T-helper 1 cell treated with Interleukin-12 subunit alpha and Interleukin-12 subunit beta and Interleukin-4 antibody, amounts not matched to agents 30 μg/mL and 1 μg/mL, for 36 hours (primary cell): ENCODE results near the gene CARMIL3.

Experiments
- H3K27ac Mint-ChIP-seq: one replicate; pipeline ENCODE4 v1.8.0; 2021; ENCODE audit warnings: mild to moderate bottlenecking, mixed read lengths
- H3K27me3 Mint-ChIP-seq: one replicate; pipeline ENCODE4 v1.8.0; 2021; ENCODE audit warnings: low read depth, mixed read lengths
- H3K36me3 Mint-ChIP-seq: one replicate; pipeline ENCODE4 v1.8.0; 2021; ENCODE audit warnings: low read depth, mixed read lengths
- H3K4me1 Mint-ChIP-seq: one replicate; pipeline ENCODE4 v1.8.0; 2021; ENCODE audit warnings: low read depth, mixed read lengths
- H3K4me3 Mint-ChIP-seq: one replicate; pipeline ENCODE4 v1.8.0; 2021; ENCODE audit warnings: mild to moderate bottlenecking, moderate library complexity, mixed read lengths
- H3K9me3 Mint-ChIP-seq: one replicate; pipeline ENCODE4 v1.8.0; 2021; ENCODE audit warnings: mixed read lengths

The CARMIL3 gene

DNA sequence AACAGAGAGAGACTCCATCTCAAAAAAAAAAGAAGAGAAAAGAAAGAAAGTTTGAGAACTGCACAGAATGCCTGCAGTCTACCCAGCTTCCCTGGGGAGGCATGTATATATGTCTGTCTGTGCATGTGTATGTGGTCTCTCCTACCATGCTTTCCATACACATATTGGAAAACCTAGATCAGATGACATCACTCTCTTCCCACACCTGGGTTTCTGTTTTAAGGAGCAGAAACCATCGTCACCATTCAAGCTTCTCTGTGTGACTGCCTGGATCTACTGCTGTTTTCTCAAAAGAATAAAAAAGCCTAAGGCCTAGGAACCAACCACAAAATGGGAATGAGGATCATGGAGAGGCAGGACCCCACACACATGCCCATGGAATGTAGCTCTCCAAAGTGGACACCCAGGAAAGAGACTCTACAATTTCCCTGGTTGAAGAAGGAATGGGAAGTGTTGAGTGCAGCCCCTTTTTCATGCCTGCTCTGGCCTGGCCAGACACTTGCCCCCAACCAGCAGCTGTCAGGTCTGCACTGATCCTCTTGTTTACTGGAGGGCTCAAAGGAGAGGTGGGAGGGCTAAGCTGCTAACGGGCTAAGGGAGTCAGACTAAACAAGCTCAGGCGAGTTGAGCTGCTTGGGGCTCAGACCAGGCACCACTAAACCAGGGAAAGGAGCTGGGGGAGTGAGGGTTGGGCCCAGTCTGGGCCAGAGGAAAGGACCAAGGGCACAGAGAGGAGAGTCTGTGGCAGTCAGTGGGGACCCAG lies 34.6 kb downstream of the CARMIL3 start:
- Mint-ChIP-seq H3K36me3 (peaks cover 3% of the 10 kb centered on the region), H3K27ac (no peak overlapping the region), H3K27me3 (peaks cover 9% of the 10 kb centered on the region), H3K4me1 (peaks cover 15% of the 10 kb centered on the region), H3K9me3 (no peaks in the 10 kb centered on the region), H3K4me3 (no peak overlapping the region)

DNA sequence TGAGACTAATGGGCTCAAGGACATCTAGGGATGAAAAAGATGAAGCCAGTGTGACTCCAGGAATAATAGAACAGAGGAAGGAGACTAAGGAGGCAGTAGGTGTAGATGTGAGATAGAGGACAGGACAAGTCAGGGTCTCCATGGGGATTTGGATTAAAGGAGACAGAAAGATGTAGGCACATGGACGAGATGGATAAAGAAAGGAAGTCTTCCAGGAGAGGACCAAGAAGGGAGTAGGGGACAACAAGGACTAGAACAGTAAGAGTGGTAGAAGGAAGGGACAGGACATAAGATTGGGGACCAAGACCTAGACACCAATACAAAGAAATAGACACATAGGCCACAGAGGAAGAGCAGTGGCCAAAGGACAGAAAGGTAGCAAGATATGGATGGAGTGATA lies 35.2 kb downstream of the CARMIL3 start:
- H3K4me3 Mint-ChIP-seq, result no peak overlapping the region
- H3K36me3 Mint-ChIP-seq, result peaks cover 3% of the 10 kb centered on the region
- no peaks in the 10 kb centered on the region for H3K9me3 Mint-ChIP-seq
- peaks cover 12% of the 10 kb centered on the region for H3K4me1 Mint-ChIP-seq
- peaks cover 6% of the 10 kb centered on the region for H3K27me3 Mint-ChIP-seq
- H3K27ac Mint-ChIP-seq, result no peak overlapping the region

DNA sequence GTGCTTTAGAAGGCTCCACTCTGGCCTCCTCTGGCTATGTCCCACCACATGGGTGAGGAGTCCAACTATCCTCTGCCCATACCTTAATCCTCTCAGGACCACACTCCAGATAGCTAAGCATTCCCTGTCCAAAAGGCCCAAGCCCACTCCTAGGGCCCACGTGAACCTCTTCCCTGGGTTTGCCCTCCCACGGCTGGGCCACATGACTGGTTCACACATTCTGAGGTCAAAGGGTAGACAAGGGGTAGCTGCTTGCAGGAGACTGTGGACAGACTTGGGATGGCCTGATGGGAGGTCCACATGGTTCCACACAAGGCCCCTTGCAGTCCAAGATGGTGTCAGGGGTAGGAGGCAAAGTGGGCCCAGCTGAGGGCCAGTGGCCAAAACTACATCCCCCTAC lies 36.3 kb downstream of the CARMIL3 start:
- H3K9me3 Mint-ChIP-seq, result no peaks in the 10 kb centered on the region
- H3K4me3 Mint-ChIP-seq, result no peak overlapping the region
- peaks cover 10% of the 10 kb centered on the region for H3K4me1 Mint-ChIP-seq
- no peak overlapping the region for H3K27ac Mint-ChIP-seq
- no peaks in the 10 kb centered on the region for H3K27me3 Mint-ChIP-seq
- H3K36me3 Mint-ChIP-seq, result no peaks in the 10 kb centered on the region

DNA sequence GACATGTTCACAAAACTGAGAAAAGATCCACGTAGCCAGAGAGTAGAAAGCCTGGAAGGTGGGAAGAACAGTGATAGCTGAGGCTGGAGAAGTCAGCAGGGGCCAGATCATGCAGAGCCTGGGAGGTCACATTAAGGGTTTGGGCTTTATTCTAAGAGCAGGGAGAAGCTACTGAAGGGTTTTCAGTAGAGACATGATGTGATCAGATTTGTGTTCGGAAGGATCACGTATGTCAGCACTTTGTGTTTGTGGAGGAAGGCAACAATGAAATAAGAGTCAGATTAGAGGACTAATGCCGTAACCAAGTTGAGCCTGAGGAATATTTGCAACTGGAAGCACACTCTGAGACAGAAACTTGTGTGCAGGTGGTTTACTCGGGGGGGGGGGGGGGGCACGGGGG lies 38.1 kb downstream of the CARMIL3 start:
- no peak overlapping the region for H3K27ac Mint-ChIP-seq
- no peak overlapping the region for H3K4me3 Mint-ChIP-seq
- peaks cover 10% of the 10 kb centered on the region for H3K4me1 Mint-ChIP-seq
- H3K36me3 Mint-ChIP-seq, result peaks cover 2% of the 10 kb centered on the region
- H3K27me3 Mint-ChIP-seq, result no peaks in the 10 kb centered on the region
- no peaks in the 10 kb centered on the region for H3K9me3 Mint-ChIP-seq

DNA sequence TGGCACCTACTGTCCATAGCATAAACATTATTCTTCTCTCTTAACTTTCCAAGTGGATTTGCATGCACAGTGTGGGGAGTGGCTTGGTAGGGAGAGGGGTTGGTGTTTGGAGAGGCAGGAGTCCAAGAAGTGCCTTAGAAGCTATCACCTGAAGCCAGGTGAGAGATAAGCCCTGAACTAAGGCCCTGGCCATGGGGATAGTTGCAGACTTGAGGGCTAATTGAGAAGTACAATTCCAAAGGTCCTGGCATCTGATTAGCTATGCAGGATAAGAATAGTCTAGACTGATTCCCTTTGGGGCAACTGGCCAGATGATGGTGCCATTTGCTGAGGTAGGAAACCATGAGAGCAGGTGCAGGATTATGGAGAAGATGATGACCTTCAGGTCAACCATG lies 40.3 kb downstream of the CARMIL3 start:
- no peaks in the 10 kb centered on the region for H3K27me3 Mint-ChIP-seq
- H3K4me1 Mint-ChIP-seq, result peaks cover 25% of the 10 kb centered on the region
- H3K27ac Mint-ChIP-seq, result no peak overlapping the region
- peak overlapping the region; percentile 29 for H3K4me3 Mint-ChIP-seq
- H3K9me3 Mint-ChIP-seq, result no peaks in the 10 kb centered on the region
- H3K36me3 Mint-ChIP-seq, result peaks cover 15% of the 10 kb centered on the region

DNA sequence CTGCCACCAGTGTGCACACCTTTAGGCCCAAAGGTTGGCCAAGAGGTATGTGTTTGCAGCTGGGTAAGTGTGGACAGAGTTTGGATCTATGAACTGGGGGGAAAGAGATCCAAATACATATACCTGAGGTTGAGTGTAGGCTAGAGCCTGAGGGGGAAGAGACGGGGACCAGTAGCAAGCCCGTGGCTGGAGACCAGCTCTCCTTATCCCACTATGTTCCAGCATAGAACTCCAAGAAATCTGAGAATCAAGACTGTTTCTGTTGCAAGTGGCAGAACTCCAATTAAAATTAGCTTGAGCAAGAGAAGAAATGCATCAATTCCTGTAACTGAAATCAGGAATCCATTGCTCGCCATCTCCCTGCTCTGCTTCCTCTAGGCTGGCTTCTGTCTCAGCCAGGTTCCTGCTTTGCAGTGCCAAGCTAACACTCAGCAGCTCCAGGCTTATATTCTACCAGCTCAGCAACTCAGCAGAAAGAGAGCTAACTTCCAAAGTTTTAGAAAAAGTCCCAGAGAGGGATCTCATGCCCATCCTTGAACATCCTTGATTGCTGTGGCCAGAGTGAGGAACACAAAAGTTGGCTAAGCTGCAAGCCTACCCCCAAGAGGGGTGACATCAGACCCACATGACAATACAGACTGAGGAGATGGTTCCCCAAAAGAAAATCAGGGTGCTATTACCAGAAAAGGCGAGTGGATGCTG lies 40.8 kb downstream of the CARMIL3 start:
- H3K4me1 Mint-ChIP-seq, result peaks cover 25% of the 10 kb centered on the region
- H3K27me3 Mint-ChIP-seq, result no peaks in the 10 kb centered on the region
- H3K36me3 Mint-ChIP-seq, result peaks cover 15% of the 10 kb centered on the region
- no peaks in the 10 kb centered on the region for H3K9me3 Mint-ChIP-seq
- H3K4me3 Mint-ChIP-seq, result peak overlapping the region; percentile 99
- H3K27ac Mint-ChIP-seq, result peak overlapping the region; percentile 97

DNA sequence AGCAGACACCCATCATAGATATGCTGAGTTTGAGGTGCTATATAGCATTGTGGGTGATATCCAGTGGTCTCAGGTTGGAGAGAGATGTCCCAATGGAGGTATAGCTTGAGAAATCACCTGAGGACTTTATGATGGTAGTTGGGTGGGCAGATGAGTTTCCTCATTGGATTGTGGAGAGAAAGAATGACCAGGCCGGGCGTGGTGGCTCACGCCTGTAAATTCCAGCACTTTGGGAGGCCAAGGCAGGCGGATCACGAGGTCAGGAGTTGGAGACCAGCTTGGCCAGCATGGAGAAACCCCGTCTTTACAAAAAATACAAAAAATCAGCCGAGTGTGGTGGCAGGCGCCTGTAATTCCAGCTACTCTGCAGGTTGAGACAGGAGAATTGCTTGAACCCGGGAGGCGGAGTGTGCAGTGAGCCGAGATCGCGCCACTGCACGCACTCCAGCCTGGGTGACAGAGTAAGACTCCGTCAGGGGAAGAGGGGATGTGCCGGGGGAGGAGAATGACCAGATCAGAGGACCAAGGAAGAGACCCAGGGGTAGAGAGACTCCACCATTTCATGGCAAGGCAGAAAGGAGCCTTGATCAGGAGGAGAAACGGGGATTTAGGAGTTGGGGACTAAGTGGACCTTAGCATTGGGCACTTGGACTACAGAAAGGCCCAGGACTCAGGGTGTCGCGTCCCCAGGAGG lies 41.5 kb downstream of the CARMIL3 start:
- H3K9me3 Mint-ChIP-seq, result no peaks in the 10 kb centered on the region
- H3K4me3 Mint-ChIP-seq, result peak overlapping the region; percentile 99
- H3K4me1 Mint-ChIP-seq, result peaks cover 25% of the 10 kb centered on the region
- no peaks in the 10 kb centered on the region for H3K27me3 Mint-ChIP-seq
- peak overlapping the region; percentile 97 for H3K27ac Mint-ChIP-seq
- H3K36me3 Mint-ChIP-seq, result peaks cover 18% of the 10 kb centered on the region

DNA sequence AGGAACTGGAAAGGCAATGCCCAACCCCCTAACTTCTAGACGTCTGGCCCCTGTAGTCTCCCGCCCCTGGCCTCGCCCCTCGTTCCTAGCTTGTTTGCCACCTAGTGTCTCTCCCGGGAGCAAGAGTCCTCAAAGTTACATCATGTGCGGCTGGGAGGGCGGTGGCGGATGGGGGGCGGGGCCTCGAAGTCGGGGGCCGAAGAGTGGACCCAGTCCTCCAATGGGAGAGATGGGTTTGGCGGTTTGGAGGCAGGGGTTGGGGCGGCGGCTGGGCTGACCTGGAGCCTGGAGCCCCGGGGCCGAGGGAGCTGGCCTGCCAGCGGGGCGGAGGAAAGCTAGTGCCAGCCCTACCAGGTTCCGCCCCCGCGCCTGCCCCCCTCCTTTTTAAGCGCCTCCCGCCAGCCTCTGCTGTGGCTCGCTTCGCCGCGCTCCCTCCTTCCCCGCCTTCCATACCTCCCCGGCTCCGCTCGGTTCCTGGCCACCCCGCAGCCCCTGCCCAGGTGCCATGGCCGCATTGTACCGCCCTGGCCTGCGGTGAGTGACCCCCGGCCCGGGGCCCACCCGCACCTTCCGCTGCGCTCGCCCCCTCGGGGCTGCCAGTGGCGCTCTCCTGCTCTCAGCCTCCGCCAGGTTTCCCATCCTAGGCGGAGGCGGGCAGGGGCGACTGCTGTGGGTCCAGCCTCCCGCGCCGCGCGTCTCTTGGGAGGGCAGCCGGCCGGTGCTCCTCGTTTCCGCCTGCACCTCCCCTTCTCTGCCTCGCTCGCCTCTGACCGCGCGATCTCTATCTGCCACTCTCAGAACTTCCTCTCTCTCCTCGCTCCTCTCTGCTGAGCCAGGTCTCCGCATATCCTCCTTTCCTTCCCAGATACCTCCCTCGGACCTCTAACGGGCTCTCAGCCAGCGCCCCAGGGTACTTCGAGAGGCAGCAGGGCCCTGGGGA lies 42.4 kb downstream of the CARMIL3 start, which contains the start of gene PCK2:
Gene PCK2, plus strand, starts transcription at position 411 of the 940 bp plus-strand sequence. Its CDS starts 95 bp downstream, at position 506.
- H3K4me3 Mint-ChIP-seq, result peak within 1 kb of the TSS; percentile 99
- peak within 1 kb of the TSS; percentile 97 for H3K27ac Mint-ChIP-seq
- H3K9me3 Mint-ChIP-seq, result no peaks in the 10 kb centered on the region
- peaks cover 18% of the 10 kb centered on the region for H3K36me3 Mint-ChIP-seq
- H3K4me1 Mint-ChIP-seq, result peaks cover 25% of the 10 kb centered on the region
- no peaks in the 10 kb centered on the region for H3K27me3 Mint-ChIP-seq

DNA sequence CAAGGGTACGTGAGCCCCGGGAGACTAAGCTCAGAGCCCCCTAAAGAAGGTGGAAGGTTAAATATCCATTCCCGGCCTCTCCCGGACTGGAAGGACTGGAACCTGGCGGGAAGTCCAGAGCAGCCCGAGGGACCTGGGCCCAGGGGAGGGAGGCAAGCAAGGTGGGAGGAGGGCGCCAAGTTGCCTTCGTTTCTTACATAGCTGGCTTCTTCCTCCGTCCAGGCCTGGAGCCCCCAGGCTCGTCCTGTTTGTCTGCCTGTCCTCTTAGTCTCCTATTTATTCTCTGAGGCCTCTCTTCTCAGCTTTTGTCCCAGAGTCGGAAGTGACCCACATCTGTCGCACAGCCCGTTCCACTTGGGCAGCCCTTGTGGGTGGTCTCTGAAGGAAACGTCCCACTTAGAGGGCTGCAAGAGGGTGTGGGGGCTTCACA lies 43.0 kb downstream of the CARMIL3 start:
- peaks cover 19% of the 10 kb centered on the region for H3K36me3 Mint-ChIP-seq
- peak overlapping the region; percentile 99 for H3K4me3 Mint-ChIP-seq
- no peaks in the 10 kb centered on the region for H3K27me3 Mint-ChIP-seq
- H3K4me1 Mint-ChIP-seq, result peaks cover 22% of the 10 kb centered on the region
- no peaks in the 10 kb centered on the region for H3K9me3 Mint-ChIP-seq
- H3K27ac Mint-ChIP-seq, result peak overlapping the region; percentile 97

DNA sequence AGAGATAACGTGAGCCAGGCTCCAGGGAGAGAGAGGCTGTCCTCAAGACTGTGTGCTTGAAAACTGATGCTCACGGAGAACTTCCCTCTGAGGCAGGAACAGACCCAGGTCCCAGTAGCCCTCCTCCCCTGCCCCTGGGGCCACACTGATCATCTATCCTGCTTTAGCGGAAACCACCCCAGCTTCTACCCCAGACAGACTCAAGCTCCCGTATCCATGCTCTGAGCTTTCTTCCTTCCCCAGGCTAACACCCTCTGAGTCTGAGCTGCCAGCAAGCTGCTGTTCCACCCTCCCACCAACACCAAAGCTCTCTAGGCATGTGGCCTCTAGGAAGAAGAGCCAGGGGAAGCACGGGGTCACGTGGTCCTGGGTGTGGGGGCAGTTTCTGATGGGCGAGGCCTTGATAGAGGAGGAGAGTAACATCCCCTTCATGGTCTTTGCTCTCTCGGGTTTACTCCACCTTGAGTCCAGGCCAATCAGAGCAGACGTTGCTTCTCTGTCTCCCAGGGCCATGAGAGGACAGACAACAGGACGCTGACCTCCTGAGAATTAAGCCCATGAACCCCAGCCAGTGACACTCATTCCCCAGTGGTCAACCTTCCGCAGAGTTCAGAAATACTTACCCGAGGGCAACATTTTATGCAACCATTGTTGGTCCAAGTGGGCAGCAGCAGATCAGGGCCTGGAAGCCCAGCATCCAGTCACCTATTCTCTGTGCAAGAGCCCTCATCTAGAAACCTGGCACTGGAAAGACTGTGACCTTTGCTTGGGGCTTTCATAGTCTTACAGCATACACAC lies 43.7 kb downstream of the CARMIL3 start:
- peaks cover 22% of the 10 kb centered on the region for H3K36me3 Mint-ChIP-seq
- H3K4me1 Mint-ChIP-seq, result peaks cover 20% of the 10 kb centered on the region

DNA sequence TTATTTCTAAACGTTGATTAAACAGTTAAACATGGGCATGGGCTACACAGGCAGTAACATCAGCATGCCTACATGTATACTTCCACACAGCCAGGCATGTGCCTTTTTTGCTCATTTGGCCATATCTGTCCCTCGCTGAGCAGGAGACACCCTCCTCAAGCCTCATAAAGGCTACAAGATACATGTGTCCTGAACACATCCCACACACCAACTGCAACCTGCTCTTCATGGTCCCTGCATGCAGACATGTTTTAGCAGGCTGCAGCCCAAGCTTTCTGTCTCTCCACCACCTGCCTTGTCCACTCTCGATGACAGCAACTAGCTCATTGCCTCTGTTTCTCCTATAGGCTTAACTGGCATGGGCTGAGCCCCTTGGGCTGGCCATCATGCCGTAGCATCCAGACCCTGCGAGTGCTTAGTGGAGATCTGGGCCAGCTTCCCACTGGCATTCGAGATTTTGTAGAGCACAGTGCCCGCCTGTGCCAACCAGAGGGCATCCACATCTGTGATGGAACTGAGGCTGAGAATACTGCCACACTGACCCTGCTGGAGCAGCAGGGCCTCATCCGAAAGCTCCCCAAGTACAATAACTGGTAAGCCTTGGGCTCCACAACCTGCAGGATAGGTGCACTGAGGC lies 44.9 kb downstream of the CARMIL3 start:
- H3K27ac Mint-ChIP-seq, result peak overlapping the region; percentile 65
- no peaks in the 10 kb centered on the region for H3K27me3 Mint-ChIP-seq
- H3K36me3 Mint-ChIP-seq, result peaks cover 24% of the 10 kb centered on the region
- no peaks in the 10 kb centered on the region for H3K9me3 Mint-ChIP-seq
- peak overlapping the region; percentile 62 for H3K4me3 Mint-ChIP-seq
- H3K4me1 Mint-ChIP-seq, result peaks cover 18% of the 10 kb centered on the region

More for the DNA sequence above, 43.7 kb downstream of the CARMIL3 start:
- Mint-ChIP-seq H3K27me3 (no peaks in the 10 kb centered on the region), H3K4me3 (peak overlapping the region; percentile 99), H3K27ac (peak overlapping the region; percentile 97), H3K9me3 (no peaks in the 10 kb centered on the region)

DNA sequence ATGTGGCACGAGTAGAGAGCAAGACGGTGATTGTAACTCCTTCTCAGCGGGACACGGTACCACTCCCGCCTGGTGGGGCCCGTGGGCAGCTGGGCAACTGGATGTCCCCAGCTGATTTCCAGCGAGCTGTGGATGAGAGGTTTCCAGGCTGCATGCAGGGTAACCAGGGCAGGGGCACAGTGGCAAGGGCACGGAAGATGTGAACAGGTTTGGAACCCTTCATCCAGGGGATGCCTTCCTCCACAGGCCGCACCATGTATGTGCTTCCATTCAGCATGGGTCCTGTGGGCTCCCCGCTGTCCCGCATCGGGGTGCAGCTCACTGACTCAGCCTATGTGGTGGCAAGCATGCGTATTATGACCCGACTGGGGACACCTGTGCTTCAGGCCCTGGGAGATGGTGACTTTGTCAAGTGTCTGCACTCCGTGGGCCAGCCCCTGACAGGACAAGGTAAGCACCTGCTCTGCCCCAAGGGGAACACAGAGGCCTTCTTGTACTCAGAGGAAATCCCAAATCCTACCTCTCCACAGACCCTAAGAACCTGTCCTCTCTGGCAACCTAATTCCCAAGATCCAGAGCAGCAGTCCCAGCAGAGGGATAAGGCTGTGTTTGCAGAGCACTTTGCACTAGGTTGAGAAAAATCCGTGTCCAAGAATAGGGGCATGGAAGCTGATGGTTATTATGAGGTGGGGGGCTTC lies 46.6 kb downstream of the CARMIL3 start:
- Mint-ChIP-seq H3K27me3 (no peaks in the 10 kb centered on the region), H3K9me3 (no peaks in the 10 kb centered on the region), H3K27ac (no peak overlapping the region), H3K4me1 (peaks cover 18% of the 10 kb centered on the region), H3K36me3 (peaks cover 36% of the 10 kb centered on the region), H3K4me3 (no peak overlapping the region)
